ENCODE measurements around the gene ARHGAP9. TPM values are rescaled to one million over a fixed set of nuclear protein-coding genes. Genes with fewer than 3 reads are reported as not detected.
A peak's percentile ranks its signal among the peaks of the same experiment; 100 is the strongest.
"Not testable (repeated sequence)": the region's sequence is repeated elsewhere in the genome, so short reads cannot be mapped to it uniquely, and the experiment has no call there.

ARHGAP9 gene
- total RNA-seq, 2 donors from 2014 or later: 1.3 to 1.6 TPM

DNA sequence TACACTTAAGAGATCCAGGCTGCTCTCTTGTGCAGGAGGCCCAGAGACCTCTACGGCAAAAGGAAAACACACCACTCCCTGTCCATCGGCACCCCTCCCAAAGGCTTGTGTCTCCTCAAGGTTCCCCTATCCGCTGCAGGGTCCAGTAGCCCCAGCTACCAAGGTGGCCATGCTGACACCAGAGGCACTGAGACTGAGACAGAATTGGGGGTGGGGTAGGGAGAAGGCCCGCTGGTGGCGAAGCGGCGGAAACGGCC lies 40.1 kb upstream of the ARHGAP9 start:
- Histone ChIP-seq H3K9ac (ENCODE audit: extremely low read depth, low read length, poor library complexity, severe bottlenecking) (peak overlapping the region; percentile 98), H3K4me3 (ENCODE audit: low read length) (peak overlapping the region; percentile 96), H3K27ac (ENCODE audit: low read depth, low read length) (peak overlapping the region; percentile 93), H3K36me3 (ENCODE audit: control insufficient read depth, insufficient read depth, low read length) (peaks cover 56% of the 10 kb centered on the region), H3K27me3 (ENCODE audit: control insufficient read depth, insufficient read depth, low read length, poor library complexity, severe bottlenecking) (no peaks in the 10 kb centered on the region), H3K4me1 (ENCODE audit: control insufficient read depth, insufficient read depth, low read length) (peaks cover 9% of the 10 kb centered on the region), H3K9me3 (ENCODE audit: control insufficient read depth, low read length) (no peaks in the 10 kb centered on the region)
- Mint-ChIP-seq H3K4me3 (peak overlapping the region; percentile 93), H3K27ac (peak overlapping the region; percentile 99), H3K9me3 (no peaks in the 10 kb centered on the region), H3K27me3 (ENCODE audit: insufficient read depth) (no peaks in the 10 kb centered on the region), H3K36me3 (ENCODE audit: low read depth) (peaks cover 47% of the 10 kb centered on the region), H3K4me1 (peaks cover 54% of the 10 kb centered on the region)
- WGBS, 2 experiments (ENCODE audit: insufficient coverage in 1 of 2, insufficient read length in 1 of 2): 0 to 1% methylated on average over 7 to 8 of the region's 8 CpGs
- peak; percentile 88 for DNase-seq
- TF ChIP-seq, protein P1, sequence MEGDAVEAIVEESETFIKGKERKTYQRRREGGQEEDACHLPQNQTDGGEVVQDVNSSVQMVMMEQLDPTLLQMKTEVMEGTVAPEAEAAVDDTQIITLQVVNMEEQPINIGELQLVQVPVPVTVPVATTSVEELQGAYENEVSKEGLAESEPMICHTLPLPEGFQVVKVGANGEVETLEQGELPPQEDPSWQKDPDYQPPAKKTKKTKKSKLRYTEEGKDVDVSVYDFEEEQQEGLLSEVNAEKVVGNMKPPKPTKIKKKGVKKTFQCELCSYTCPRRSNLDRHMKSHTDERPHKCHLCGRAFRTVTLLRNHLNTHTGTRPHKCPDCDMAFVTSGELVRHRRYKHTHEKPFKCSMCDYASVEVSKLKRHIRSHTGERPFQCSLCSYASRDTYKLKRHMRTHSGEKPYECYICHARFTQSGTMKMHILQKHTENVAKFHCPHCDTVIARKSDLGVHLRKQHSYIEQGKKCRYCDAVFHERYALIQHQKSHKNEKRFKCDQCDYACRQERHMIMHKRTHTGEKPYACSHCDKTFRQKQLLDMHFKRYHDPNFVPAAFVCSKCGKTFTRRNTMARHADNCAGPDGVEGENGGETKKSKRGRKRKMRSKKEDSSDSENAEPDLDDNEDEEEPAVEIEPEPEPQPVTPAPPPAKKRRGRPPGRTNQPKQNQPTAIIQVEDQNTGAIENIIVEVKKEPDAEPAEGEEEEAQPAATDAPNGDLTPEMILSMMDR (conservative IDR thresholded peaks at IDR 0.05): no peak

DNA sequence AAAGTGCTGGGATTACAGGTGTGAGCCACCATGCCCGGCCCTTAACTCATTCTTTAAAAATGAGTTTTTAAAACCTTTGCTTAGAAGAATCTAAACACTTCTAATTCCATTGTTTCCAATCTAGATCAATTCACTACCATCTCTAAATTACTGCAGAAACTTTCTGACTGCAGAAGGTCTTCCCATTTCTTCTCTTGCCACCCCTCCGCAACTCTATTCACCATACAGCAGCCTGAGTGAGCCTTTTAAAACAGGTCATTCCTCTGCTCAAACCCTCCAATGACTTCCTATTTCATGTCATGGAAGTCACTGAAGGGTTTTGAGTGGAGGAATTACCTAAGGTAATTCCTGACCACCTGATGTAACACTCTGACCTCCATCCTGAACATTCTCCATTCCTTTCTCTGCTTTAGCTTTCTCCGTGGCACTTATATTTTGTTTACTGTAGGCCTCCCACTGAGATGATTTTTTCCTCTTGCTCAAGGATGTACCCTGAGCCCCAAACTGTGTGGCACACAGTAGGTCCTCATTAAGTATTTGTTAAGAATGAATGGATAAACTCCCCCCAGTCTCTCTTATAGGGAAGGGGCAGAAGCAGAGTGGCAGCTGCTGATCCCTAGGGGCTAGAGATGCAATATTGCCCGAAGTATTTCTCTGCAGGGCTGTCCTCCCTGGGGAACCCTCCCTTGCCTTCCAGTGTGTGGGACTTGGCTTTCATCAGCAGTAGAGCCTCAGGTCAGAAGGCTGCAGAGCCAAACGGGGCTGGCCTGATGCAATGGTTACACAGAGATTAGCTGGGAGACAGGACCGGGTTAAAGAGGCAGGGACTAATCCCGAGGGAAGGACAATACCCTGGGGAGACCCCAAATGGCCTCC lies 39.5 kb upstream of the ARHGAP9 start:
- Histone ChIP-seq H3K9me3 (ENCODE audit: control insufficient read depth, low read length) (no peaks in the 10 kb centered on the region), H3K9ac (ENCODE audit: extremely low read depth, low read length, poor library complexity, severe bottlenecking) (peak overlapping the region; percentile 98), H3K27ac (ENCODE audit: low read depth, low read length) (peak overlapping the region; percentile 93), H3K4me1 (ENCODE audit: control insufficient read depth, insufficient read depth, low read length) (peaks cover 14% of the 10 kb centered on the region), H3K4me3 (ENCODE audit: low read length) (peak overlapping the region; percentile 96), H3K36me3 (ENCODE audit: control insufficient read depth, insufficient read depth, low read length) (peaks cover 56% of the 10 kb centered on the region), H3K27me3 (ENCODE audit: control insufficient read depth, insufficient read depth, low read length, poor library complexity, severe bottlenecking) (no peaks in the 10 kb centered on the region)
- Mint-ChIP-seq H3K9me3 (no peaks in the 10 kb centered on the region), H3K4me1 (peaks cover 56% of the 10 kb centered on the region), H3K27ac (peak overlapping the region; percentile 99), H3K36me3 (ENCODE audit: low read depth) (peaks cover 49% of the 10 kb centered on the region), H3K4me3 (peak overlapping the region; percentile 93), H3K27me3 (ENCODE audit: insufficient read depth) (no peaks in the 10 kb centered on the region)
- TF ChIP-seq, protein P1 (conservative IDR thresholded peaks at IDR 0.05): no peak
- no peak for DNase-seq
- 32 to 54% methylated on average over 2 to 7 of the region's 7 CpGs for WGBS, 2 experiments (ENCODE audit: insufficient coverage in 1 of 2, insufficient read length in 1 of 2)

DNA sequence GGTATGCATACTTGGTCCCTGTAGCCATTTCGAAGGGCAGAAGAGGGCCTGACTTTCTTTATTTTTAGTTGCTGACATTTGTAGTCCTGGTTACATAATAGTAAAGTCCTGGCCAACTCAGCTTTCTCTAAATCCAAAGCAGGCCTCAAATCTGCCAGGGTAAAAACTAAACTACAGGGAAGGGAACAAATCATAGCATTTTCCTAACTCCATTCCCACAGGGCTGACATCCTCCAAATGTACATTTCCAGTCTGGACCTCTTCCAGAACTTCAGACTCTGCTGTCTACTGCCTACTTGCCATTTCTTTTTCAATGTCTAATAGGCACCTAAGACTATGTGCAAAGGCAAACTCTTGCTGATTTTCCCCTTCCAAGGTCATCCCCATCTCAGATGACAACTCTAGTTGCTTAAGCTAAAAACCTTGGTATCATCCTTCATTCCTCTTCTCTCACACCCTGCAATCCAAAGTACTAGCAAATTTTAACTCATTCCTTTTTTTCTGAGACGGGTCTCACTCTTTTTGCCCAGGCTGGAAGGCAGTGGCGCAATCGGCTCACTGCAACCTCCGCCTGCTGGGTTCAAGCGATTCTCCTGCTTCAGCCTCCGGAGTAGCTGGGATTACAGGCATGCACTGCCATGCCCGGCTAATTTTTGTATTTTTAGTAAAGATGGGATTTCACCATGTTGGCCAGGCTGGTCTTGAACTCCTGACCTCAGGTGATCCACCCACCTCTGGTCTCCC lies 38.7 kb upstream of the ARHGAP9 start:
- no peak for DNase-seq
- H3K9me3 Mint-ChIP-seq: no peaks in the 10 kb centered on the region
- peaks cover 52% of the 10 kb centered on the region for H3K36me3 Mint-ChIP-seq (ENCODE audit: low read depth)
- peak overlapping the region; percentile 98 for H3K9ac ChIP-seq (ENCODE audit: extremely low read depth, low read length, poor library complexity, severe bottlenecking)
- no peak overlapping the region for H3K27ac Mint-ChIP-seq
- H3K4me1 ChIP-seq (ENCODE audit: control insufficient read depth, insufficient read depth, low read length): peaks cover 14% of the 10 kb centered on the region
- 92 to 97% methylated on average over 6 to 8 of the region's 8 CpGs for WGBS, 2 experiments (ENCODE audit: insufficient coverage in 1 of 2, insufficient read length in 1 of 2)
- H3K4me1 Mint-ChIP-seq: peaks cover 48% of the 10 kb centered on the region
- H3K27me3 ChIP-seq (ENCODE audit: control insufficient read depth, insufficient read depth, low read length, poor library complexity, severe bottlenecking): no peaks in the 10 kb centered on the region
- H3K27me3 Mint-ChIP-seq (ENCODE audit: insufficient read depth): no peaks in the 10 kb centered on the region
- H3K27ac ChIP-seq (ENCODE audit: low read depth, low read length): no peak overlapping the region
- H3K9me3 ChIP-seq (ENCODE audit: control insufficient read depth, low read length): no peaks in the 10 kb centered on the region
- peak overlapping the region; percentile 96 for H3K4me3 ChIP-seq (ENCODE audit: low read length)
- H3K36me3 ChIP-seq (ENCODE audit: control insufficient read depth, insufficient read depth, low read length): peaks cover 57% of the 10 kb centered on the region
- TF ChIP-seq, protein P1 (conservative IDR thresholded peaks at IDR 0.05): no peak
- peak overlapping the region; percentile 93 for H3K4me3 Mint-ChIP-seq

- Histone ChIP-seq H3K4me3 (ENCODE audit: low read length) (peak overlapping the region; percentile 96), H3K4me1 (ENCODE audit: control insufficient read depth, insufficient read depth, low read length) (peaks cover 14% of the 10 kb centered on the region), H3K36me3 (ENCODE audit: control insufficient read depth, insufficient read depth, low read length) (peaks cover 64% of the 10 kb centered on the region)
- H3K27ac ChIP-seq (ENCODE audit: low read depth, low read length); H3K4me3 Mint-ChIP-seq; H3K27me3 Mint-ChIP-seq (ENCODE audit: insufficient read depth); H3K27me3 ChIP-seq (ENCODE audit: control insufficient read depth, insufficient read depth, low read length, poor library complexity, severe bottlenecking); DNase-seq; H3K9me3 ChIP-seq (ENCODE audit: control insufficient read depth, low read length); H3K9me3 Mint-ChIP-seq; H3K9ac ChIP-seq (ENCODE audit: extremely low read depth, low read length, poor library complexity, severe bottlenecking): not testable (repeated sequence)
- Mint-ChIP-seq H3K4me1 (peaks cover 45% of the 10 kb centered on the region), H3K27ac (peak overlapping the region; percentile 79), H3K36me3 (ENCODE audit: low read depth) (peaks cover 59% of the 10 kb centered on the region)
- WGBS, 2 experiments (ENCODE audit: insufficient coverage in 1 of 2, insufficient read length in 1 of 2): 92 to 94% methylated on average over 7 to 10 of the region's 10 CpGs
Observed at GRCh38 chr12:57517718-57518117, 38.1 kb upstream of the ARHGAP9 start.

All from endodermal cell (in vitro differentiated cells).